H9 (cell line): Measurements from ENCODE around the gene LRP8. TPM values are rescaled to one million over a fixed set of nuclear protein-coding genes. Genes with fewer than 3 reads are reported as not detected.

Source experiments
- DNase-seq: peaks from one replicate; pipeline ENCODE4 v3.0.0-alpha.2; 2017
- H2AFZ ChIP-seq: one replicate; pipeline ENCODE4 v1.6.1; 2013; ENCODE audit warnings: mild to moderate bottlenecking, low read length, control low read depth, moderate library complexity
- H2AK5ac ChIP-seq: 2 replicates; pipeline ENCODE4 v1.6.1; 2013; ENCODE audit warnings: low read length, control low read depth, mixed read lengths; ENCODE audit not compliant: insufficient read length
- H2BK120ac ChIP-seq: one replicate; pipeline ENCODE4 v1.6.1; 2013; ENCODE audit warnings: low read depth, mild to moderate bottlenecking, low read length, control low read depth, inconsistent platforms; ENCODE audit not compliant: poor library complexity, severe bottlenecking
- H2BK12ac ChIP-seq: 2 replicates; pipeline ENCODE4 v1.6.1; 2013; ENCODE audit warnings: low read length, control low read depth, mixed read lengths, low read depth; ENCODE audit not compliant: insufficient read length
- H2BK15ac ChIP-seq: 2 replicates; pipeline ENCODE4 v1.6.1; 2013; ENCODE audit warnings: low read depth, low read length, control low read depth
- H2BK20ac ChIP-seq: one replicate; pipeline ENCODE4 v1.6.1; 2013; ENCODE audit warnings: low read depth, mild to moderate bottlenecking, low read length, control low read depth, inconsistent platforms; ENCODE audit not compliant: poor library complexity, severe bottlenecking
- H2BK5ac ChIP-seq: 2 replicates; pipeline ENCODE4 v1.6.1; 2013; ENCODE audit warnings: low read length, control low read depth, mixed read lengths; ENCODE audit not compliant: insufficient read length
- H3K14ac ChIP-seq: 2 replicates; pipeline ENCODE4 v1.6.1; 2013; ENCODE audit warnings: low read length, control low read depth; ENCODE audit not compliant: insufficient read depth
- H3K18ac ChIP-seq: 2 replicates; pipeline ENCODE4 v1.6.1; 2013; ENCODE audit warnings: low read depth, mild to moderate bottlenecking, mixed read lengths, low read length, control low read depth; ENCODE audit not compliant: insufficient read length
- H3K23ac ChIP-seq: 2 replicates; pipeline ENCODE4 v1.6.1; 2013; ENCODE audit warnings: low read length, control low read depth, mixed read lengths, low read depth; ENCODE audit not compliant: insufficient read length
- H3K23me2 ChIP-seq: 2 replicates; pipeline ENCODE4 v1.6.1; 2013; ENCODE audit warnings: low read depth, mild to moderate bottlenecking, mixed read lengths, low read length, control low read depth; ENCODE audit not compliant: insufficient read length, poor library complexity, severe bottlenecking
- H3K27ac ChIP-seq: 2 replicates; pipeline ENCODE4 v1.5.1; 2013; ENCODE audit warnings: low read length, control low read depth, mixed read lengths, low read depth; ENCODE audit not compliant: insufficient read length
- H3K27me3 ChIP-seq: 2 replicates; pipeline ENCODE4 v1.6.1; 2013; ENCODE audit warnings: low read length, control low read depth, inconsistent platforms; ENCODE audit not compliant: insufficient read depth
- H3K4ac ChIP-seq: 2 replicates; pipeline ENCODE4 v1.6.1; 2013; ENCODE audit warnings: low read depth, mild to moderate bottlenecking, control low read depth, inconsistent platforms, low read length, moderate library complexity
- H3K4me1 ChIP-seq: 2 replicates; pipeline ENCODE4 v1.6.1; 2013; ENCODE audit warnings: low read length, control low read depth, inconsistent platforms; ENCODE audit not compliant: insufficient read depth
- H3K4me2 ChIP-seq: 2 replicates; pipeline ENCODE4 v1.6.1; 2013; ENCODE audit warnings: low read length, control low read depth, mixed read lengths; ENCODE audit not compliant: insufficient read length, insufficient read depth
- H3K56ac ChIP-seq: 2 replicates; pipeline ENCODE4 v1.6.1; 2013; ENCODE audit warnings: low read depth, mild to moderate bottlenecking, mixed read lengths, low read length, control low read depth; ENCODE audit not compliant: insufficient read length
- H3K79me1 ChIP-seq: 2 replicates; pipeline ENCODE4 v1.6.1; 2013; ENCODE audit warnings: low read depth, mild to moderate bottlenecking, moderate library complexity, low read length, control low read depth, inconsistent platforms; ENCODE audit not compliant: insufficient read depth, poor library complexity, severe bottlenecking
- H3K79me2 ChIP-seq: 2 replicates; pipeline ENCODE4 v1.6.1; 2013; ENCODE audit warnings: low read length, control low read depth, inconsistent platforms; ENCODE audit not compliant: insufficient read depth
- H3K9ac ChIP-seq: 2 replicates; pipeline ENCODE4 v1.6.1; 2013; ENCODE audit warnings: low read length, control low read depth, mixed read lengths; ENCODE audit not compliant: insufficient read length; ENCODE audit errors: extremely low read depth
- H3K9me3 ChIP-seq: one replicate; pipeline ENCODE4 v1.6.1; 2013; ENCODE audit warnings: low read depth, low read length, inconsistent platforms; ENCODE audit not compliant: control insufficient read depth
- H3T11ph ChIP-seq: one replicate; pipeline ENCODE4 v1.6.1; 2013; ENCODE audit warnings: mild to moderate bottlenecking, low read length, control low read depth, inconsistent platforms
- H4K20me1 ChIP-seq: one replicate; pipeline ENCODE4 v1.6.1; 2013; ENCODE audit not compliant: control insufficient read depth, insufficient read length, insufficient read depth
- H4K5ac ChIP-seq: 2 replicates; pipeline ENCODE4 v1.6.1; 2013; ENCODE audit warnings: low read depth, mild to moderate bottlenecking, mixed read lengths, low read length, control low read depth; ENCODE audit not compliant: insufficient read length
- H4K8ac ChIP-seq: replicated peaks from 2 replicates; pipeline ENCODE4 v1.6.1; 2013; ENCODE audit warnings: low read length, control low read depth, mixed read lengths, low read depth; ENCODE audit not compliant: insufficient read length
- H4K91ac ChIP-seq: 2 replicates; pipeline ENCODE4 v1.6.1; 2013; ENCODE audit warnings: low read depth, mild to moderate bottlenecking, moderate library complexity, mixed read lengths, low read length, control low read depth; ENCODE audit not compliant: insufficient read length
- H3K27ac Mint-ChIP-seq, 3 experiments: 2 replicates in 2 of 3; 3 replicates in 1 of 3; pipeline ENCODE4 v1.8.0; 2020 to 2021; ENCODE audit warnings: mixed read lengths in 3 of 3, mild to moderate bottlenecking in 1 of 3, moderate library complexity in 1 of 3
- H3K27me3 Mint-ChIP-seq: 2 replicates; pipeline ENCODE4 v1.8.0; 2021; ENCODE audit warnings: low read depth, mild to moderate bottlenecking, moderate library complexity, mixed read lengths
- H3K36me3 Mint-ChIP-seq, 3 experiments: 2 replicates in 2 of 3; 3 replicates in 1 of 3; pipeline ENCODE4 v1.8.0; 2020 to 2021; ENCODE audit warnings: low read depth in 3 of 3, mixed read lengths in 3 of 3; ENCODE audit not compliant: insufficient read depth in 1 of 3
- H3K4me1 Mint-ChIP-seq, 2 experiments: 2 replicates each; pipeline ENCODE4 v1.8.0; 2020; ENCODE audit warnings: mixed read lengths in 2 of 2
- H3K4me3 Mint-ChIP-seq, 2 experiments: 2 replicates in 1 of 2; 3 replicates in 1 of 2; pipeline ENCODE4 v1.8.0; 2020 to 2021; ENCODE audit warnings: mild to moderate bottlenecking in 2 of 2, mixed read lengths in 2 of 2, moderate library complexity in 1 of 2
- H3K9me3 Mint-ChIP-seq, 2 experiments: 2 replicates in 1 of 2; 3 replicates in 1 of 2; pipeline ENCODE4 v1.8.0; 2020; ENCODE audit warnings: mild to moderate bottlenecking in 2 of 2, mixed read lengths in 2 of 2, moderate library complexity in 1 of 2
- WGBS: extraction: QIAGEN DNeasy Blood & Tissue Kit; methylation state at CpG from one replicate; pipeline ENCODE4 v1.1.7; 2013; ENCODE audit warnings: missing lambda C conversion rate, low lambda C conversion rate, mixed read lengths; ENCODE audit not compliant: insufficient read length; ENCODE audit errors: extremely low coverage; 5-methylcytosine and 5-hydroxymethylcytosine counted together
- total RNA-seq: library from RNA; stranded (reverse); gene quantifications from 2 replicates; pipeline ENCODE4 v1.2.1, GENCODE V29; 2021
- TF ChIP-seq, protein P1 (sequence below): fragments of 200-600 bp; sonication (generic); conservative IDR thresholded peaks from 3 replicates; pipeline ENCODE4 v1.8.0; 2021; ENCODE audit warnings: antibody characterized with exemption, mild to moderate bottlenecking

Gene LRP8
- total RNA-seq, 1 experiment from 2014 or later = 78.6 TPM

DNA sequence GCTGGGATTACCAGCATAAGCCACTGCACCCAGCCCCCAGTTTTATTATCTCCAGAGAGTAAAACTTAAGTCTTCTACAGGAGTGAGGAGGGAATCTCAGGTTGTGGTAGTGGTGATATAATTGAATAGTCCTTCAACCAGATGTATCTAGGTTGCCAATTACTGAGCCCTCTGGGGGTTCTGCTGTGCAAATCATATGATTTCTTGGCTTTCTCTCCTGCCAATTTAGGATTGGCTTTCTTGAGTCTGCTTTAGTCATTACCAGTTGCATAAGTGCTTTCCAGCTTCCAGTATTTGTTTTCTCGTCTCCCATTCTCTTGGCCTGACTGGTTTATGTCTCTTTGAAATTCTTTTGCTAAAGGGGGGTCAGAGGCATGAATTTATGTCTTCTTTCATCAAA, 120.1 kb downstream of the LRP8 start:
- Histone ChIP-seq H2BK12ac (no peak overlapping the region), H3K9ac (no peak overlapping the region), H2BK20ac (no peak overlapping the region), H3K23ac (no peak overlapping the region), H2AK5ac (no peak overlapping the region), H4K8ac (no peak overlapping the region), H3K4me1 (no peaks in the 10 kb centered on the region), H3K79me2 (no peaks in the 10 kb centered on the region), H2BK5ac (no peak overlapping the region), H3K9me3 (peaks cover 26% of the 10 kb centered on the region), H3T11ph (no peak overlapping the region), H3K56ac (no peak overlapping the region), H3K4ac (no peak overlapping the region), H3K4me2 (no peak overlapping the region), H3K27ac (no peak overlapping the region), H3K23me2 (no peaks in the 10 kb centered on the region), H3K27me3 (no peaks in the 10 kb centered on the region), H4K5ac (no peak overlapping the region), H3K14ac (no peak overlapping the region), H2AFZ (no peak overlapping the region), H4K20me1 (no peaks in the 10 kb centered on the region), H4K91ac (no peak overlapping the region), H3K18ac (no peak overlapping the region), H3K79me1 (no peaks in the 10 kb centered on the region), H2BK120ac (no peak overlapping the region), H2BK15ac (no peak overlapping the region)
- H3K36me3 Mint-ChIP-seq = peaks cover 71 to 95% (median 93%) of the 10 kb centered on the region in 3 experiments
- peaks cover 38 to 39% of the 10 kb centered on the region in 2 experiments for H3K9me3 Mint-ChIP-seq
- H3K27ac Mint-ChIP-seq = no peak overlapping the region
- peaks cover 1% of the 10 kb centered on the region; the same call in 1 of the 2 replicates for H3K27me3 Mint-ChIP-seq
- DNase-seq = no peak
- no CpG with 5 or more reads among the region's 1 CpG for WGBS
- no peaks in the 10 kb centered on the region for H3K4me1 Mint-ChIP-seq
- no peak overlapping the region for H3K4me3 Mint-ChIP-seq
- TF ChIP-seq, protein P1, sequence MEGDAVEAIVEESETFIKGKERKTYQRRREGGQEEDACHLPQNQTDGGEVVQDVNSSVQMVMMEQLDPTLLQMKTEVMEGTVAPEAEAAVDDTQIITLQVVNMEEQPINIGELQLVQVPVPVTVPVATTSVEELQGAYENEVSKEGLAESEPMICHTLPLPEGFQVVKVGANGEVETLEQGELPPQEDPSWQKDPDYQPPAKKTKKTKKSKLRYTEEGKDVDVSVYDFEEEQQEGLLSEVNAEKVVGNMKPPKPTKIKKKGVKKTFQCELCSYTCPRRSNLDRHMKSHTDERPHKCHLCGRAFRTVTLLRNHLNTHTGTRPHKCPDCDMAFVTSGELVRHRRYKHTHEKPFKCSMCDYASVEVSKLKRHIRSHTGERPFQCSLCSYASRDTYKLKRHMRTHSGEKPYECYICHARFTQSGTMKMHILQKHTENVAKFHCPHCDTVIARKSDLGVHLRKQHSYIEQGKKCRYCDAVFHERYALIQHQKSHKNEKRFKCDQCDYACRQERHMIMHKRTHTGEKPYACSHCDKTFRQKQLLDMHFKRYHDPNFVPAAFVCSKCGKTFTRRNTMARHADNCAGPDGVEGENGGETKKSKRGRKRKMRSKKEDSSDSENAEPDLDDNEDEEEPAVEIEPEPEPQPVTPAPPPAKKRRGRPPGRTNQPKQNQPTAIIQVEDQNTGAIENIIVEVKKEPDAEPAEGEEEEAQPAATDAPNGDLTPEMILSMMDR = no peak
